ENCODE results near the gene PERP.

DNA sequence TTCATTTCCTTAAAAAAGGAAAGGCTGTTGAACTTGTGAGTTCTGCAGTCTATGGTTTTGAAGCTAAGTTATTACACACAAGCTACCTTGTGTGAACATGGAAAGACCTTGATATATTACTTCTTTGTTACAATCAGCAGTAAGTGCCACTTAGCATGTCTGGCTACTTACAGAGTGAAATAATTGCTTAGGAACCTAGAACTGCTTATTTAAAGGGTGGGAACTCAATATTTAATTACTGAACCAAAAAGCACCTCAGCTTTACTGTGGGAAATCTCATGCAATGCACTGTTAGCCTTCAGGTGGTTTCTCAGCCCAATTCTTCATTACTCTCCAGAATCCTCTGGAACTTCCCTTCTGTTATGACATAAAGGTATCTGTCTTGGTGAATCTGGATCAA lies 17.9 kb downstream of the PERP start:
- TF ChIP-seq, protein P1, sequence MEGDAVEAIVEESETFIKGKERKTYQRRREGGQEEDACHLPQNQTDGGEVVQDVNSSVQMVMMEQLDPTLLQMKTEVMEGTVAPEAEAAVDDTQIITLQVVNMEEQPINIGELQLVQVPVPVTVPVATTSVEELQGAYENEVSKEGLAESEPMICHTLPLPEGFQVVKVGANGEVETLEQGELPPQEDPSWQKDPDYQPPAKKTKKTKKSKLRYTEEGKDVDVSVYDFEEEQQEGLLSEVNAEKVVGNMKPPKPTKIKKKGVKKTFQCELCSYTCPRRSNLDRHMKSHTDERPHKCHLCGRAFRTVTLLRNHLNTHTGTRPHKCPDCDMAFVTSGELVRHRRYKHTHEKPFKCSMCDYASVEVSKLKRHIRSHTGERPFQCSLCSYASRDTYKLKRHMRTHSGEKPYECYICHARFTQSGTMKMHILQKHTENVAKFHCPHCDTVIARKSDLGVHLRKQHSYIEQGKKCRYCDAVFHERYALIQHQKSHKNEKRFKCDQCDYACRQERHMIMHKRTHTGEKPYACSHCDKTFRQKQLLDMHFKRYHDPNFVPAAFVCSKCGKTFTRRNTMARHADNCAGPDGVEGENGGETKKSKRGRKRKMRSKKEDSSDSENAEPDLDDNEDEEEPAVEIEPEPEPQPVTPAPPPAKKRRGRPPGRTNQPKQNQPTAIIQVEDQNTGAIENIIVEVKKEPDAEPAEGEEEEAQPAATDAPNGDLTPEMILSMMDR (IDR thresholded peaks at IDR 0.05; ENCODE audit: insufficient read depth, low read depth, low read length): no peak
- TF ChIP-seq EZH2 (IDR thresholded peaks at IDR 0.05; ENCODE audit: insufficient read depth, low read length): no peak
